ENCODE measurements around the gene GLIS1.

- no peak for TF ChIP-seq CTCF (conservative IDR thresholded peaks at IDR 0.05; ENCODE audit: low read length)
- TF ChIP-seq EZH2phosphoT487 (IDR thresholded peaks at IDR 0.05; ENCODE audit: borderline replicate concordance) = no peak
Measured at GRCh38 chr1:53532377-53532776, 206.6 kb downstream of the GLIS1 start.
